B cell (primary cell): ENCODE data around the gene LRCH1. TPM values are rescaled to one million over a fixed set of nuclear protein-coding genes. Genes with fewer than 3 reads are reported as not detected.

Experiments
- ATAC-seq: fragments of 200-7000 bp; cut with Tn5 transposase; one replicate; pipeline ENCODE4 v1.10.0; 2021; ENCODE audit warnings: low read depth, mild to moderate bottlenecking, moderate number of reproducible peaks, moderate library complexity
- CTCF ChIA-PET: fragments of 350-600 bp; sonication (Branson Sonifier 250); formaldehyde crosslinking; loops from one replicate; lab custom pipeline; 2021; ENCODE audit warnings: antibody characterized with exemption, inconsistent platforms; lab: Charles Lee
- POLR2A ChIA-PET: fragments of 350-600 bp; sonication (Branson Sonifier 250); formaldehyde crosslinking; loops from one replicate; lab custom pipeline; 2021; ENCODE audit warnings: antibody characterized with exemption; lab: Charles Lee
- DNase-seq: peaks from one replicate; pipeline ENCODE4 v3.0.0; 2013
- H2AFZ ChIP-seq: 2 replicates; pipeline ENCODE4 v1.6.1; 2012; ENCODE audit warnings: mild to moderate bottlenecking, low read depth, low read length; ENCODE audit not compliant: insufficient read depth, poor library complexity, severe bottlenecking
- H3K27ac ChIP-seq, 2 donors: 1 replicate in 1 of 2; 2 replicates in 1 of 2; pipeline ENCODE4 v1.5.1; 2012 to 2013; ENCODE audit warnings: low read length in 2 of 2, mild to moderate bottlenecking in 2 of 2, moderate library complexity in 1 of 2
- H3K27me3 ChIP-seq, 4 experiments: fragments of 200-600 bp in 1 of 4; sonication (generic) in 1 of 4; replicated peaks in 1 of 4; 1 replicate in 2 of 4; 2 replicates in 2 of 4; pipeline versions ENCODE4 v1.6.1 to v1.7.0; 2013 to 2016; ENCODE audit warnings: low read length in 3 of 4, mild to moderate bottlenecking in 2 of 4, mixed read lengths in 1 of 4, moderate library complexity in 1 of 4; ENCODE audit not compliant: insufficient read depth in 4 of 4, control insufficient read depth in 3 of 4; ENCODE audit errors: control extremely low read depth in 1 of 4
- H3K36me3 ChIP-seq, 2 experiments: replicated peaks in 1 of 2; 1 replicate in 1 of 2; 2 replicates in 1 of 2; pipeline versions ENCODE4 v1.6.1 to v1.7.1; 2013; ENCODE audit warnings: low read length in 1 of 2; ENCODE audit not compliant: insufficient read depth in 2 of 2, control insufficient read depth in 1 of 2; ENCODE audit errors: control extremely low read depth in 1 of 2, extremely low read depth in 1 of 2
- H3K4me1 ChIP-seq, 2 donors: fragments of 200-600 bp in 1 of 2; sonication (generic) in 1 of 2; 1 replicate in 1 of 2; 2 replicates in 1 of 2; pipeline versions ENCODE4 v1.5.1 to v1.6.1; 2013 to 2017; ENCODE audit warnings: low read length in 2 of 2; ENCODE audit not compliant: control insufficient read depth in 2 of 2, insufficient read depth in 2 of 2
- H3K4me2 ChIP-seq: replicated peaks from 2 replicates; pipeline ENCODE3; 2012; ENCODE audit warnings: mild to moderate bottlenecking, low read depth, low read length; ENCODE audit not compliant: poor library complexity, severe bottlenecking
- H3K4me3 ChIP-seq, 5 experiments: fragments of 200-600 bp in 1 of 5; sonication (generic) in 1 of 5; 1 replicate in 3 of 5; 2 replicates in 2 of 5; pipeline versions ENCODE4 v1.5.1 to v1.7.0; 2011 to 2016; ENCODE audit warnings: low read length in 4 of 5, mild to moderate bottlenecking in 4 of 5, low read depth in 2 of 5, control low read depth in 1 of 5, moderate library complexity in 1 of 5; ENCODE audit not compliant: insufficient read depth in 1 of 5; ENCODE audit errors: control extremely low read depth in 1 of 5, extremely low read depth in 1 of 5
- H3K79me2 ChIP-seq: fragments of 200-600 bp; sonication (generic); one replicate; pipeline ENCODE4 v1.6.0; 2016; ENCODE audit warnings: low read length; ENCODE audit not compliant: control insufficient read depth, insufficient read depth
- H3K9ac ChIP-seq: fragments of 200-600 bp; sonication (generic); 2 replicates; pipeline ENCODE4 v1.6.1; 2017; ENCODE audit warnings: mild to moderate bottlenecking, low read length, moderate library complexity
- H3K9me3 ChIP-seq, 3 donors: one replicate each; pipeline versions ENCODE4 v1.6.1 to v1.7.1; 2013; ENCODE audit warnings: low read length in 2 of 3; ENCODE audit not compliant: control insufficient read depth in 2 of 3, insufficient read depth in 1 of 3; ENCODE audit errors: control extremely low read depth in 1 of 3
- H4K20me1 ChIP-seq: 2 replicates; pipeline ENCODE4 v1.6.0; 2012; ENCODE audit warnings: mild to moderate bottlenecking, low read length; ENCODE audit not compliant: insufficient read depth, control insufficient read depth, poor library complexity, severe bottlenecking
- H3K27ac Mint-ChIP-seq: one replicate; pipeline ENCODE4 v1.8.0; 2021; ENCODE audit warnings: mixed read lengths
- H3K27me3 Mint-ChIP-seq: one replicate; pipeline ENCODE4 v1.8.0; 2021; ENCODE audit warnings: mixed read lengths
- H3K4me1 Mint-ChIP-seq: one replicate; pipeline ENCODE4 v1.8.0; 2021; ENCODE audit warnings: mixed read lengths
- H3K4me3 Mint-ChIP-seq: one replicate; pipeline ENCODE4 v1.8.0; 2021; ENCODE audit warnings: mixed read lengths
- H3K9me3 Mint-ChIP-seq: one replicate; pipeline ENCODE4 v1.8.0; 2022; ENCODE audit warnings: mixed read lengths; ENCODE audit not compliant: insufficient read depth
- CTCF ChIP-seq: fragments of 200-600 bp; IDR thresholded peaks from one replicate; pipeline ENCODE4 v1.8.0; 2022; ENCODE audit warnings: antibody characterized with exemption, mild to moderate bottlenecking
- EZH2 ChIP-seq: IDR thresholded peaks from 2 replicates; pipeline ENCODE4 v1.6.1; 2012; ENCODE audit warnings: borderline replicate concordance, low read depth, mild to moderate bottlenecking, moderate library complexity, low read length; ENCODE audit not compliant: insufficient read depth, poor library complexity, severe bottlenecking
- WGBS: methylation state at CpG from one replicate; pipeline ENCODE4 v1.1.5; 2013; ENCODE audit warnings: missing lambda C conversion rate; ENCODE audit not compliant: insufficient coverage; 5-methylcytosine and 5-hydroxymethylcytosine counted together
- intact Hi-C: fragments of 100-400 bp; cut with micrococcal nuclease; formaldehyde crosslinking; loops from one replicate; pipeline ENCODE4 v1.10.0; 2022
- polyA plus RNA-seq: library from polyadenylated mRNA; depleted of rRNA; stranded (reverse); fragments of >200 nt; gene quantifications from 2 replicates; pipeline ENCODE4 v1.2.3, GENCODE V29; 2012
- total RNA-seq, 2 donors: library from RNA; stranded (reverse); fragments of 120-200 nt in 1 of 2; gene quantifications; 1 replicate in 1 of 2; 2 replicates in 1 of 2; pipeline versions ENCODE4 v1.2.3 to v1.2.4, GENCODE V29; 2013 to 2022

The LRCH1 gene
- total and polyA plus RNA-seq, 2 donors (not counting 1 experiment from before 2014, with no cell fraction given): 13.0 to 50.3 TPM

DNA sequence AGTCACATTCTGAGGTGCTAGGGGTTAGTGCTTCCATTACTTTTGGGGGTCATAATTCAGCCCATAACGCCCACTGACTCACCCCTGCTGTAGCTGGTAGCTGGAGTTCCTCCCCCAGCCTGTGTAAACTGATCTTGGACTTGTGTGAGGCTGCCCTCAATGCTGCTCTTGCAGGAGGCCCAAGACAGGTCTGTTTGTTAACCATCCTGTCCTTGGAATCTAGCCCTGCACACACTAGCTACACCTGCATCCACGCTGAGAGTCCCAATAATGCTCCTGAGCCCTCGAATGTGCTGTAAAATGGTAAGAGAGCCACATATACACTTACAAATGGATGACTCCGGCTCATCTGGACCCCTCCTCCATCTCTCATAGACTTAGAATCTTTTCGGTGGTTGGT lies 9.6 kb downstream of the LRCH1 start:
- Mint-ChIP-seq H3K4me3 (no peak overlapping the region), H3K4me1 (peaks cover 33% of the 10 kb centered on the region), H3K27me3 (no peaks in the 10 kb centered on the region), H3K27ac (no peak overlapping the region), H3K9me3 (no peaks in the 10 kb centered on the region)
- H3K27ac ChIP-seq: no peak overlapping the region
- peaks cover 50 to 53% of the 10 kb centered on the region in 2 donors for H3K4me1 ChIP-seq
- intact Hi-C loops: no loop called here
- whole genome bisulfite sequencing: 100% methylated on average over 1 of the region's 5 CpGs
- CTCF ChIA-PET: interaction anchor here (2.2 kb wide), 1 partner anchor 11 kb away, joined by 7 read pairs; no protein-coding TSS in a partner anchor
- ATAC-seq (no peak), DNase-seq (no peak)
- H2AFZ ChIP-seq: no peak overlapping the region
- no peak overlapping the region for H3K4me3 ChIP-seq
- peaks cover 78% of the 10 kb centered on the region for H4K20me1 ChIP-seq
- POLR2A ChIA-PET: no interaction called here
- peak overlapping the region; percentile 12 for H3K4me2 ChIP-seq
- TF ChIP-seq CTCF: no peak
- no peak for TF ChIP-seq EZH2
- H3K27me3 ChIP-seq: no peaks in the 10 kb centered on the region
- H3K9ac ChIP-seq: no peak overlapping the region
- peaks cover 96% of the 10 kb centered on the region for H3K79me2 ChIP-seq
- H3K9me3 ChIP-seq: no peaks in the 10 kb centered on the region
- H3K36me3 ChIP-seq: peaks cover under 1 to 3% of the 10 kb centered on the region in 2 experiments

- Mint-ChIP-seq H3K4me1 (peaks cover 57% of the 10 kb centered on the region), H3K27me3 (no peaks in the 10 kb centered on the region), H3K4me3 (peak overlapping the region; percentile 4), H3K9me3 (no peaks in the 10 kb centered on the region), H3K27ac (peak overlapping the region; percentile 77)
- no peaks in the 10 kb centered on the region for H3K27me3 ChIP-seq
- peaks cover 1 to 3% of the 10 kb centered on the region in 2 experiments for H3K36me3 ChIP-seq
- CTCF ChIA-PET: interaction anchor here (0.7 to 2.3 kb wide), 10 partner anchors 9 to 72 kb away, joined by 3 to 14 read pairs (median 4); no protein-coding TSS in a partner anchor
- peaks cover 58 to 61% of the 10 kb centered on the region in 2 donors for H3K4me1 ChIP-seq
- TF ChIP-seq CTCF: no peak
- TF ChIP-seq EZH2: no peak
- H4K20me1 ChIP-seq: peaks cover 89% of the 10 kb centered on the region
- peak overlapping the region; percentile 19 for H3K9ac ChIP-seq
- peak overlapping the region in 1 of 2 donors; percentile 20 for H3K27ac ChIP-seq
- no peaks in the 10 kb centered on the region for H3K9me3 ChIP-seq
- peak; percentile 51 for ATAC-seq
- POLR2A ChIA-PET: no interaction called here
- no peak overlapping the region for H3K4me3 ChIP-seq
- H2AFZ ChIP-seq: peak overlapping the region; percentile 30
- H3K79me2 ChIP-seq: peaks cover 97% of the 10 kb centered on the region
- DNase-seq: peak; percentile 27
- H3K4me2 ChIP-seq: peak overlapping the region; percentile 44
- 51% methylated on average over 2 of the region's 7 CpGs for WGBS
- intact Hi-C loops: no loop called here
Observed at GRCh38 chr13:46565808-46566750, 13.1 kb downstream of the LRCH1 start.
